KBM-7 (cell line): ENCODE results near the gene S100B.
"Not testable (repeated sequence)": the region's sequence is repeated elsewhere in the genome, so short reads cannot be mapped to it uniquely, and the experiment has no call there.

ENCODE experiments used
- DNase-seq: peaks from one replicate; pipeline ENCODE4 v3.0.0-alpha.2; 2015
- in situ Hi-C: fragments of 300-500 bp; cut with MboI; formaldehyde crosslinking; loops from 2 replicates; pipeline ENCODE4 v1.14.3; 2020; ENCODE audit warnings: low sequenced_read_pairs, low pct_unique_long_range_greater_than_20kb, mixed read lengths

The S100B gene

GRCh38 chr21:46630915-46631314 lies 26.0 kb upstream of the S100B start:
- DNase-seq, in situ Hi-C loops: not testable (repeated sequence)

GRCh38 chr21:46628868-46629267 lies 24.0 kb upstream of the S100B start:
- in situ Hi-C loops: no loop called here

DNA sequence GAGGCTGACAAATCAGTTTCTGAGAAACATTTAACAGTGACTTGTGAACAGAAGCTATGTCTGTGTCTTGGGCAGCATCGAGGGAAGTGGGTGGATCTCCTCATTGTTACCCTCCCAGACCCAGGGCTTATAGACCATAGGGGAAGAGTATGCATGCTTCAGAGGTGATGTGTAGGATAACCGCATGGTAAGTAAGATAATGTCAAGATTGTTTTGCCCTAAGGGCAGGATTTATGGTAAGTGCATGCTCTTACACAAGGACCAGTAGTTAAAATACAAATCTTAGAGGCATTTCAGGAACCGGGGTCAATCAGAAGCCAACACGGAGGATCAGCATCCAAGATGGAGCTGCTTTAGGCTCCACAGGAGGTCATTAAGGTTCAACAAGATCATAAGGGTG lies 22.8 kb upstream of the S100B start:
- no peak for DNase-seq
- in situ Hi-C loops: no loop called here

More at GRCh38 chr21:46628868-46629267, 24.0 kb upstream of the S100B start:
- no peak for DNase-seq

GRCh38 chr21:46626975-46627501 lies 22.2 kb upstream of the S100B start:
- no peak for DNase-seq
- in situ Hi-C loops: no loop called here

DNA sequence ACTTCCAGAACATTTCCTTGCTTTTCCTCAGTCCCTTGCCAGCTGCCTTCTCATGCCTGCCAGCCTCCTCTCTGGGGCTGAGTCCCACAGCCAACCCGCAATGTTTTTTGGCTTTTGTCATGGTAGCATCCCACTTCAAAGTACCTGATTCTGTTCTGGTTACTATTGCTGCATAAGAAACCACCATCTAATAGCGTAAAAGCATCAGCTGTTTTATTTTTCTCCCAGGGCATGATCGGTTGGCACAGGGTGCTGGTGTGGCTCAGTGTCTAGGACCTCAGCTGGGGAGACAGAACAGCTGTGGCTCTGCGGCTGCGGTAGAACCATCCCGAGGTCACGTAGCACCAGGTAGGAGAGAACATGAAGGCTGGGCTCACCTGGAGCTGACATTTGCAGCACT lies 21.7 kb upstream of the S100B start:
- in situ Hi-C loops: no loop called here
- DNase-seq: no peak

DNA sequence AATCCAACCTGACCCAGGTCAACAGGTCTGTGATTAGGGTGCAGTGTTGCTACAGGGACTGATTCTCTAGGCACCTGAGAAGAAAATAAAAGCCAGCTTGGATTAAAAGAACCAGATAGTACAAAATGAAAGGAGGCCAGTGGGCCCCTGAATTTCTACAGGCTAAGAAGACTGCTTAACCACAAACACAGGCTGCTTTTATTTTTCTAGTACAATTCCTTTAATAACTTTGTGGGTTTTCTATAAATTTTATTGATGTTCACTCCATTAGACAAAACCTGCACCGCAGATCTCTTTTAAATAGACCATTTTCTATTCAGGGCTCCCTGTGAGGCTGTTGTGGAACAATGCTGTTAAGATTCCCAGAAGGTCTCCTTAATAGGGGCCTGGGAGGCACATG lies 20.9 kb upstream of the S100B start:
- in situ Hi-C loops: no loop called here
- no peak for DNase-seq

DNA sequence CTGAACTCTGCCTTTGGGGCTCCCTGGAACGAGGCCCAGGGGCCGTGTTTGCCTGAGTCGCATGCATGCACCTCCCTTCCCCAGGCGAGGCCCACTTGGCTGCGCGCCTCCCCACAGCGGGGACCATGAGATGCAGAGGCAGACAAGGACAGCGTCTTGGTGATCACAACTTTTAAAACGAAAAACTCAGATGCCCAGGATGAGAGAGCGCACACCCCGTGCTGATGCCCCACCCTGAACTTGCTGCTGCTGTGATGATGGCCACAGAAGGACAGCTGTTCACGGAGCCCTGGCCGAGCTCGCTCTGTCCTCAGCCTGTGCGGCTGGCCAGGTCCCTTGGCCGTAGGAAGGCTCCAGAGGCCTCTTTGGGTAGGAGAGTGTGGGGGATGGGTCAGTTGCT lies 19.2 kb upstream of the S100B start:
- in situ Hi-C loops: no loop called here
- no peak for DNase-seq

DNA sequence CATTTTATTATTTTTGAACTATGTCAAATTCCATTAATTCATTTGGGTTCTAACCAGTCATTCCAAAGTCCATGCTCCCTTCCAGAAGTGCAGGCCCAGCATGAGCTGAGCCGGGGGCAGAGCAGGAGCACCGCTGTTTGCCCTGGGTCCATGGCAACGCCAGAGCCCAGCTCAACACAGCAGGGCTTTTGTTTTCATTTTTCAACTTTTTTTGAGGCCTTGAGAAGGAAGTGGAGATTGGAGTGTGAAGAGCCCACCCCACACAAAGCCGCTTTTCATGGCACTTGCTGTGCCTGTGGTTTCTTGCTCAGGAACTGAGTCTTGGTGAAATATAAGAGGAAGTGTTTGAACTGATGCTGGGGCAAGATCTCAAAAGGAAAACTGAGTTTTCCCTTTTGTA lies 17.3 kb upstream of the S100B start:
- in situ Hi-C loops: no loop called here
- DNase-seq: peak; percentile 98

DNA sequence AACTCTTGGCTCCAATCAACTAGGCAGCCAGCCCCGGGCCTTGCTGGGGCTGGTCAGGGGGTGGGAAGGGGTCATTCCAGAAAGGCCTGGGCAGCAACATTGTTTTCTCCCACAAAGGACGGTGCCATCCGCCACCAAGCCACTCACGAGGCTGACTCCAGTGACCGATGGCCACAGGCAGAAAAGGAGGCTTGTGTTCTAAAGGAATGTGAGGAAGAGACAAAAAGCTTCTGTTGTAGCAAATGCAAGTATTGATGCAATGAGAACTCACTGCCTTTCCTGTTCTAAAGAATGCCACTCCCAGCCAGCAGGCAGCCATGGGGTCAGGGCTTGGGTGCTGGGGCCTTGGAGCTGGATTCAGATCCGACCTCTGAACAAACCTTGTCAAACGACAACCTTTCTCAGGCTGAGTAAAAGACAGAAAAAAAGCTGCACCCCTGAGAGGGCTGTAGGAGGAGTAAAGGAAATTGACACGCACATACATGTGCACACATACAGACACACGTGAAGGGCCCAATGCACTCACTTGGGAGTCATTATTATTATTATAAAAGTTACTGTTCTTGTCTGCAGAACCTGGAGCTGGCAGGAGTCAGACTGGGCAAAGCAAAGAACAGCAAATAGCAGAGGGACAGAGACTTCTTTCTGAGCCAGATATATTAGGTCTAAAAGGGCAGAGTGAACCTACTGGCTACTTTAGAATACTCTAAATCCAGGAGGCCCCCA lies 16.7 kb upstream of the S100B start:
- in situ Hi-C loops: no loop called here
- DNase-seq: no peak

GRCh38 chr21:46620846-46621245 lies 16.0 kb upstream of the S100B start:
- no peak for DNase-seq
- in situ Hi-C loops: no loop called here

DNA sequence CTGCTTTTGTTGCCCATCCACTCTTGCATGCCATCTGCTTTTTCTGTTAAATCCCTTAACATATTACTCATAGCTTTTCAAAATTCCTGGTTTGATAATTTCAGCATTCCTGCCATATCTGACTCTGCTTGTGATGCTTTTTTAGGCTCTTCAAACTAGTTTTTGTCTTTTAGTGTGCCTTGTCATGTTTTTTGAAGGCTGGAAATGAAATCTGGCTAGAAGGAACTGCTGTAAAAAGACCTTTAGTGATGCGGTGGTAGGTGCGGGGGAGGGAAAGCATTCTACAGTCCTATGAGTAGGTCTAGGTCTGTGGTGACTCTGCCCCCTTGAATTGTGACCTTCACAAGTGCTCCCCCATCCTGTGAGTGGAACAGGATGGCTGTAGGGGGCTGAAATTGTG lies 15.0 kb upstream of the S100B start:
- no peak for DNase-seq
- in situ Hi-C loops: no loop called here

GRCh38 chr21:46618738-46619379 lies 14.0 kb upstream of the S100B start:
- no peak for DNase-seq
- in situ Hi-C loops: no loop called here

- in situ Hi-C loops: no loop called here
- peak; percentile 61 for DNase-seq
Observed at GRCh38 chr21:46617267-46618051, 12.6 kb upstream of the S100B start.

- in situ Hi-C loops: no loop called here
- no peak for DNase-seq
Observed at GRCh38 chr21:46616656-46617055, 11.8 kb upstream of the S100B start.

GRCh38 chr21:46616050-46616449 lies 11.2 kb upstream of the S100B start:
- no peak for DNase-seq
- in situ Hi-C loops: no loop called here

- in situ Hi-C loops: no loop called here
- no peak for DNase-seq
Observed at GRCh38 chr21:46613391-46613790, 8.5 kb upstream of the S100B start.

- in situ Hi-C loops: no loop called here
- no peak for DNase-seq
Observed at GRCh38 chr21:46610018-46610701, 5.3 kb upstream of the S100B start.

- no peak for DNase-seq
- in situ Hi-C loops: no loop called here
Observed at GRCh38 chr21:46608672-46609111, 3.8 kb upstream of the S100B start.

DNA sequence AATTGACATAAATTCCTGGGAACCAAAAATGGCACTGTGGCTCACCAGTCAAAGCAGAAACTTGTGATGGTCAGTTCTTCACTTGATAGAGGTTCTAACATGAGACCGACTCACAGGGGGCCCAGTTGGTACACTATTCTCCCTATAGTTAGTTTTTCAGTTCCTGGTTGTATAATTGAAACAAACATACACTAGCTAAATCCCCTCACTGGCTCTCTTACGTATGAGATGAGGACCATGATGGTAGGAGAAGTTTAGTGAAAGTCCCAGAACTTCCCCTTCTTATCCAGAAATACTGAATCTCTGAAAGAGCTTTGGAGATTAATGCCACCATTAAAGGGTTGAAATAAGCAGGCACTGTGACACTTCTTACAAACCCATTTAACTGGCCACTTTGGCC lies 2.8 kb upstream of the S100B start:
- in situ Hi-C loops: no loop called here
- no peak for DNase-seq
